ENCODE data around the gene DNASE1L2. TPM values are rescaled to one million over a fixed set of nuclear protein-coding genes. Genes with fewer than 3 reads are reported as not detected.
A peak's percentile ranks its signal among the peaks of the same experiment; 100 is the strongest.

The DNASE1L2 gene
- total and polyA plus RNA-seq, 2 donors (not counting 3 experiments of a cell fraction or from before 2014, with no cell fraction given), result 0.57 to 1.2 TPM

DNA sequence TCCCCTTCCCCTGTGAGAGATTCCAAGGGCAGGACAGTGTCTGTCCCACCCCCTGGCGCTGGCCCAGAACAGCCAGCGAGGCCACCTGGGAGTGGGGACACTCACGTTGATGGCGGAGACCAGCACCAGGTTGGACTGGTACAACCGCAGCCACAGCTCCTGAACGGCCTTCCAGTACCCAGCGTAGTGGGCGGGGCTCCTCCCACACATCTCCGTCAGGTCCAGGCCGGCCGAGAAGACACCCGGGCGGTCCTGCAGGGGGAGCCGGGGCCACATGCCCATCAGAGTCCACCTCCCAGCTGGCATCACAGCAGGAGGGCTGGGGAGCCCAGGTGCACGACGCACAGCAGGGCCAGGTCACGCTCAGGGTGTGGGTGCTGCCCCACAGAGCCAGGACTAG, 8.1 kb downstream of the DNASE1L2 start:
- Histone ChIP-seq H3K9me1 (replicated peaks; ENCODE audit: control insufficient read depth, extremely low read depth, insufficient read depth, low read length) (no peaks in the 10 kb centered on the region), H3K4me3 (replicated peaks in 1 of 3; ENCODE audit: insufficient read depth in 1 of 3, low read depth in 1 of 3, low read length in 3 of 3) (no peak overlapping the region), H3K27me3 (ENCODE audit: control insufficient read depth in 2 of 2, insufficient read depth in 2 of 2, low read length in 2 of 2) (no peaks in the 10 kb centered on the region), H3K4me2 (ENCODE audit: insufficient read depth, low read length) (no peak overlapping the region), H3K36me3 (ENCODE audit: control insufficient read depth in 2 of 2, extremely low read depth in 1 of 2, insufficient read depth in 2 of 2, low read length in 2 of 2) (peaks cover 12 to 33% of the 10 kb centered on the region in 2 experiments), H4K20me1 (replicated peaks; ENCODE audit: control insufficient read depth, extremely low read depth, insufficient read depth, low read length) (no peaks in the 10 kb centered on the region), H3K4me1 (ENCODE audit: control insufficient read depth, extremely low read depth, insufficient read depth, low read length) (no peaks in the 10 kb centered on the region), H3K9ac (replicated peaks; ENCODE audit: extremely low read depth, insufficient read depth, low read length) (no peak overlapping the region), H3K79me2 (ENCODE audit: control insufficient read depth, insufficient read depth, low read length) (peaks cover 2% of the 10 kb centered on the region), H2AFZ (ENCODE audit: low read depth, low read length) (no peak overlapping the region), H3K27ac (ENCODE audit: insufficient read depth, low read depth, low read length) (no peak overlapping the region), H3K9me3 (replicated peaks; ENCODE audit: control insufficient read depth, insufficient read depth, low read length) (no peaks in the 10 kb centered on the region)
- ChIA-PET CTCF (no interaction called here), POLR2A (no interaction called here)
- TF ChIP-seq, protein P1, sequence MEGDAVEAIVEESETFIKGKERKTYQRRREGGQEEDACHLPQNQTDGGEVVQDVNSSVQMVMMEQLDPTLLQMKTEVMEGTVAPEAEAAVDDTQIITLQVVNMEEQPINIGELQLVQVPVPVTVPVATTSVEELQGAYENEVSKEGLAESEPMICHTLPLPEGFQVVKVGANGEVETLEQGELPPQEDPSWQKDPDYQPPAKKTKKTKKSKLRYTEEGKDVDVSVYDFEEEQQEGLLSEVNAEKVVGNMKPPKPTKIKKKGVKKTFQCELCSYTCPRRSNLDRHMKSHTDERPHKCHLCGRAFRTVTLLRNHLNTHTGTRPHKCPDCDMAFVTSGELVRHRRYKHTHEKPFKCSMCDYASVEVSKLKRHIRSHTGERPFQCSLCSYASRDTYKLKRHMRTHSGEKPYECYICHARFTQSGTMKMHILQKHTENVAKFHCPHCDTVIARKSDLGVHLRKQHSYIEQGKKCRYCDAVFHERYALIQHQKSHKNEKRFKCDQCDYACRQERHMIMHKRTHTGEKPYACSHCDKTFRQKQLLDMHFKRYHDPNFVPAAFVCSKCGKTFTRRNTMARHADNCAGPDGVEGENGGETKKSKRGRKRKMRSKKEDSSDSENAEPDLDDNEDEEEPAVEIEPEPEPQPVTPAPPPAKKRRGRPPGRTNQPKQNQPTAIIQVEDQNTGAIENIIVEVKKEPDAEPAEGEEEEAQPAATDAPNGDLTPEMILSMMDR (IDR thresholded peaks at IDR 0.05; ENCODE audit: extremely low read depth in 1 of 2, insufficient read depth in 1 of 2, low read depth in 1 of 2, low read length in 2 of 2), result peak in 1 of 2 donors; percentile 3
- TF ChIP-seq POLR2AphosphoS5 (IDR thresholded peaks at IDR 0.05; ENCODE audit: insufficient read depth, low read depth, low read length), result no peak
- intact Hi-C loops (cut with micrococcal nuclease) (no loop called here), dilution Hi-C loops (cut with MboI; ENCODE audit: extremely low pct_ligation_motif_present, low sequenced_read_pairs) (no loop called here)
- no peak for DNase-seq (ENCODE audit: low read depth, low spot score)
- no peak for FAIRE-seq
- BruUV-seq (replicated peaks), result no TSS peak

DNA sequence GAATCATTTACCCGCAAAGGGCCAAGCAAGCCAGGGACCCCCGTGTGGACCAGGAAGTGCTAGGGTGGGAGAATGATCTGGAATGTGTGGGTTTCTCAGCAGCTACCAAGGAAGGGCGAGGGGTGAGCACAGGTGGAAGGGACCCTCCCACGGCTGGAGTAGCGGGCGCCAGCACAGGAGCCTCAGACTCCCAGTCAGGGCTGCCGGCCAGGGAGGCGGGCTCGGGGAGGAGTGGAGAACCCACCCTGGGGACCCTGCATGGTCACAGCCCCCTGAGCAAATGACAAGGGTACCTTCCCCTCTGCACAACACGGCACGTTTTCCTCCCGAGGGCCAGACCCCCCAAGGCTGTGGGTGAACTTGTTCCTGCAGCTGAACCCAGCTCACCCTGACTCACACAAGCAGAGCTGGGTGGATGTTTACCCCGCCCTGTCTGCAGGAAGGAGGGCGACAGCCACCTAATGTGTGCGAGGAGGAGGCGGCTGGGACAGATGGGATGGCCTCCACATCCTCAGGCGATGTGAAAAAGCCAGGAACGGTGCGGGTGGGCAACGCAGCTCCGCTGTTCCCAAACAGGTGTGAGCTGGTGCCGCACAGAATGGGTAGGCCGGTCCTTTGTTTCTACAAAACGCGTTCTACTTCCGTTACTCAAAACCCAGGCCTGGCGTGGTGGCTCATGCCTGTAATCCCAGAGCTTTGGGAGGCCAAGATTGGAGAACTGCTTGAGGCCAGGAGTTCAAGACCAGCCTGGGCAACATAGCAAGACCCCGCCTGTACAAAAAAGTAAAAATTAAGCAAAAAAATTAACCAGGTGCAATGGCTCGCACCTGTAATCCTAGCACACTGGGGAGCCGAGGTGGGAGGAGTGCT, 8.9 kb downstream of the DNASE1L2 start:
- H3K4me3 ChIP-seq (replicated peaks in 1 of 3; ENCODE audit: insufficient read depth in 1 of 3, low read depth in 1 of 3, low read length in 3 of 3), result no peak overlapping the region
- no peaks in the 10 kb centered on the region for H3K9me3 ChIP-seq (replicated peaks; ENCODE audit: control insufficient read depth, insufficient read depth, low read length)
- no peak overlapping the region for H3K27ac ChIP-seq (ENCODE audit: insufficient read depth, low read depth, low read length)
- DNase-seq (ENCODE audit: low read depth, low spot score) (no peak), FAIRE-seq (no peak)
- peaks cover 12 to 33% of the 10 kb centered on the region in 2 experiments for H3K36me3 ChIP-seq (ENCODE audit: control insufficient read depth in 2 of 2, extremely low read depth in 1 of 2, insufficient read depth in 2 of 2, low read length in 2 of 2)
- intact Hi-C loops (cut with micrococcal nuclease), result no loop called here
- dilution Hi-C loops (cut with MboI; ENCODE audit: extremely low pct_ligation_motif_present, low sequenced_read_pairs), result no loop called here
- H3K4me2 ChIP-seq (ENCODE audit: insufficient read depth, low read length), result no peak overlapping the region
- POLR2A ChIA-PET, result no interaction called here
- H3K27me3 ChIP-seq (ENCODE audit: control insufficient read depth in 2 of 2, insufficient read depth in 2 of 2, low read length in 2 of 2), result no peaks in the 10 kb centered on the region
- no peak overlapping the region for H2AFZ ChIP-seq (ENCODE audit: low read depth, low read length)
- H3K9me1 ChIP-seq (replicated peaks; ENCODE audit: control insufficient read depth, extremely low read depth, insufficient read depth, low read length), result no peaks in the 10 kb centered on the region
- TF ChIP-seq JUN (IDR thresholded peaks at IDR 0.05; ENCODE audit: borderline replicate concordance, insufficient read depth, insufficient read length, low read depth), result no peak
- no peak for TF ChIP-seq POLR2A (IDR thresholded peaks at IDR 0.05; ENCODE audit: low read depth, low read length)
- TF ChIP-seq, protein P1 (IDR thresholded peaks at IDR 0.05; ENCODE audit: extremely low read depth in 1 of 2, insufficient read depth in 1 of 2, low read depth in 1 of 2, low read length in 2 of 2), result no peak
- no peak for TF ChIP-seq MYC (IDR thresholded peaks at IDR 0.05; ENCODE audit: low read depth, low read length)
- no peak for TF ChIP-seq EZH2 (IDR thresholded peaks at IDR 0.05; ENCODE audit: borderline replicate concordance, low read depth, low read length, severe bottlenecking)
- TF ChIP-seq FOS (IDR thresholded peaks at IDR 0.05; ENCODE audit: borderline replicate concordance, insufficient read depth, low read length), result no peak
- no peak for TF ChIP-seq GATA2 (IDR thresholded peaks at IDR 0.05; ENCODE audit: insufficient read depth, insufficient read length, low read depth, low read length)
- TF ChIP-seq, protein P2, sequence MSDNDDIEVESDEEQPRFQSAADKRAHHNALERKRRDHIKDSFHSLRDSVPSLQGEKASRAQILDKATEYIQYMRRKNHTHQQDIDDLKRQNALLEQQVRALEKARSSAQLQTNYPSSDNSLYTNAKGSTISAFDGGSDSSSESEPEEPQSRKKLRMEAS (IDR thresholded peaks at IDR 0.05; ENCODE audit: insufficient read depth, insufficient read length), result no peak
- TF ChIP-seq POLR2AphosphoS5 (IDR thresholded peaks at IDR 0.05; ENCODE audit: insufficient read depth, low read depth, low read length), result no peak
- no peaks in the 10 kb centered on the region for H4K20me1 ChIP-seq (replicated peaks; ENCODE audit: control insufficient read depth, extremely low read depth, insufficient read depth, low read length)
- CTCF ChIA-PET, result no interaction called here
- BruUV-seq (replicated peaks), result no TSS peak
- peaks cover 3% of the 10 kb centered on the region for H3K79me2 ChIP-seq (ENCODE audit: control insufficient read depth, insufficient read depth, low read length)
- peaks cover 2% of the 10 kb centered on the region for H3K4me1 ChIP-seq (ENCODE audit: control insufficient read depth, extremely low read depth, insufficient read depth, low read length)
- no peak overlapping the region for H3K9ac ChIP-seq (replicated peaks; ENCODE audit: extremely low read depth, insufficient read depth, low read length)
